AG04450 (cell line): Measurements from ENCODE around the gene SOX15. TPM values are rescaled to one million over a fixed set of nuclear protein-coding genes. Genes with fewer than 3 reads are reported as not detected.
A peak's percentile ranks its signal among the peaks of the same experiment; 100 is the strongest.

Experiments used
- CTCF ChIA-PET: fragments of 300-600, 350-600 bp; formaldehyde crosslinking; extraction: SDS; loops from one replicate; lab custom pipeline; 2022; ENCODE audit warnings: antibody characterized with exemption, inconsistent platforms; lab: Charles Lee
- POLR2A ChIA-PET: fragments of 350-600 bp; formaldehyde crosslinking; extraction: SDS; loops from one replicate; lab custom pipeline; 2021; ENCODE audit warnings: antibody characterized with exemption, inconsistent platforms; lab: Yijun Ruan, JAX
- DNase-seq: peaks from one replicate; pipeline ENCODE4 v3.0.0-alpha.2; 2011; ENCODE audit warnings: low read depth, low spot score
- H3K27ac ChIP-seq: one replicate; pipeline ENCODE4 v1.5.1; 2012; ENCODE audit warnings: low read depth, low read length, control low read depth
- H3K27me3 ChIP-seq: one replicate; pipeline ENCODE4 v1.6.0; 2012; ENCODE audit warnings: low read length; ENCODE audit not compliant: control insufficient read depth, insufficient read depth
- H3K4me3 ChIP-seq: 2 replicates; pipeline ENCODE4 v1.5.1; 2011; ENCODE audit warnings: mild to moderate bottlenecking, low read depth, low read length, control low read depth
- H3K9me3 ChIP-seq: 2 replicates; pipeline ENCODE4 v1.5.1; 2012; ENCODE audit warnings: low read length; ENCODE audit not compliant: control insufficient read depth, insufficient read depth
- CTCF ChIP-seq: IDR thresholded peaks from 2 replicates; pipeline ENCODE4 v1.5.1; 2011; ENCODE audit warnings: low read depth, low read length, control low read depth, inconsistent platforms
- polyA plus RNA-seq: library from polyadenylated mRNA; depleted of rRNA; stranded (reverse); fragments of >200 nt; gene quantifications from 2 replicates; pipeline ENCODE4 v1.2.3, GENCODE V29; 2011

Gene SOX15
- polyA plus RNA-seq, 1 experiment = 0.29 TPM

GRCh38 chr17:7579834-7580603 is 9.9 kb downstream of the SOX15 start:
- POLR2A ChIA-PET = interaction anchor here (0.9 to 3.2 kb wide), 6 partner anchors 7 to 176 kb away, joined by 3 to 22 read pairs (median 4); partner anchors contain the start of genes SENP3, SOX15, TP53 and WRAP53
- H3K27me3 ChIP-seq = no peaks in the 10 kb centered on the region

GRCh38 chr17:7579001-7579833 is 10.7 kb downstream of the SOX15 start, which contains the start of gene CD68:
Gene CD68 (plus strand): TSS chr17:7579638. CDS start chr17:7579678, 40 bp downstream.
- Histone ChIP-seq H3K27me3 (no peaks in the 10 kb centered on the region), H3K9me3 (peaks cover 8% of the 10 kb centered on the region; the same call in 1 of the 2 replicates), H3K4me3 (peak within 1 kb of the TSS; percentile 29), H3K27ac (peak within 1 kb of the TSS; percentile 89)
- no peak for TF ChIP-seq CTCF
- DNase-seq = peak; percentile 66
- CTCF ChIA-PET = interaction anchor here (1.5 to 1.9 kb wide), 2 partner anchors 10 to 18 kb away, joined by 4 to 8 read pairs; no protein-coding TSS in a partner anchor
- POLR2A ChIA-PET = interaction anchor here (0.6 to 3.2 kb wide), 7 partner anchors 8 to 175 kb away, joined by 3 to 22 read pairs (median 3); partner anchors contain the start of genes SENP3, SOX15, TP53 and WRAP53

More at GRCh38 chr17:7579834-7580603, 9.9 kb downstream of the SOX15 start:
- no peak for DNase-seq
- peak overlapping the region; percentile 89 for H3K27ac ChIP-seq
- H3K4me3 ChIP-seq = peak overlapping the region; percentile 29
- CTCF ChIA-PET = interaction anchor here (1.5 to 1.9 kb wide), 2 partner anchors 9 to 19 kb away, joined by 4 to 8 read pairs; no protein-coding TSS in a partner anchor
- no peak for TF ChIP-seq CTCF
- H3K9me3 ChIP-seq = peaks cover 8% of the 10 kb centered on the region; the same call in 1 of the 2 replicates

GRCh38 chr17:7577327-7578199 is 12.3 kb downstream of the SOX15 start:
- ChIA-PET CTCF (no interaction called here), POLR2A (interaction anchor here (0.7 kb wide), 1 partner anchor 179 kb away, joined by 3 read pairs; no protein-coding TSS in a partner anchor)
- no peak overlapping the region for H3K4me3 ChIP-seq
- no peak for DNase-seq
- peak overlapping the region; percentile 52 for H3K27ac ChIP-seq
- H3K27me3 ChIP-seq = no peaks in the 10 kb centered on the region
- H3K9me3 ChIP-seq = peaks cover 7% of the 10 kb centered on the region; the same call in 1 of the 2 replicates
- TF ChIP-seq CTCF = no peak

GRCh38 chr17:7576432-7576937 is 13.4 kb downstream of the SOX15 start:
- ChIA-PET POLR2A (interaction anchor here (0.5 to 0.7 kb wide), 2 partner anchors 154 to 178 kb away, joined by 3 read pairs; no protein-coding TSS in a partner anchor), CTCF (no interaction called here)
- peaks cover 7% of the 10 kb centered on the region; the same call in 1 of the 2 replicates for H3K9me3 ChIP-seq
- peak overlapping the region; percentile 22 for H3K27ac ChIP-seq
- H3K4me3 ChIP-seq = no peak overlapping the region
- no peak for DNase-seq
- no peak for TF ChIP-seq CTCF
- H3K27me3 ChIP-seq = no peaks in the 10 kb centered on the region
